ENCODE data around the gene LDB2. TPM values are rescaled to one million over a fixed set of nuclear protein-coding genes. Genes with fewer than 3 reads are reported as not detected.

LDB2 gene
- polyA plus RNA-seq, 3 donors: not detected

GRCh38 chr4:16790508-16790907 is 107.9 kb downstream of the LDB2 start:
- H3K79me2 ChIP-seq (ENCODE audit: insufficient read depth, low read length): no peaks in the 10 kb centered on the region
- no peak overlapping the region for H2AFZ ChIP-seq (ENCODE audit: insufficient read depth, low read depth, low read length, poor library complexity, severe bottlenecking)
- H3K27ac ChIP-seq (ENCODE audit: low read depth in 1 of 2, low read length in 2 of 2): no peak overlapping the region
- 100% methylated on average over 4 of the region's 8 CpGs for WGBS (ENCODE audit: insufficient coverage)
- DNase-seq: no peak
- H3K4me2 ChIP-seq (replicated peaks; ENCODE audit: extremely low read depth, low read length, poor library complexity, severe bottlenecking): no peak overlapping the region
- no peaks in the 10 kb centered on the region for H3K4me1 ChIP-seq (ENCODE audit: control insufficient read depth in 1 of 2, insufficient read depth in 2 of 2, low read length in 2 of 2)
- no peak overlapping the region for H3K4me3 Mint-ChIP-seq
- H3K27ac Mint-ChIP-seq: no peak overlapping the region
- intact Hi-C loops (cut with micrococcal nuclease): no loop called here
- H3K36me3 ChIP-seq (replicated peaks in 1 of 2; ENCODE audit: control insufficient read depth in 1 of 2, insufficient read depth in 2 of 2, low read length in 2 of 2): no peaks in the 10 kb centered on the region
- TF ChIP-seq CTCF (IDR thresholded peaks at IDR 0.05): no peak
- H3K9ac ChIP-seq (ENCODE audit: insufficient read depth, low read length, poor library complexity, severe bottlenecking): no peak overlapping the region
- H3K27me3 Mint-ChIP-seq (ENCODE audit: low read depth in 3 of 3): peaks cover 0 to 4% (median 3%) of the 10 kb centered on the region in 3 donors
- no peaks in the 10 kb centered on the region for H3K4me1 Mint-ChIP-seq
- no peaks in the 10 kb centered on the region for H3K36me3 Mint-ChIP-seq
- H3K9me3 ChIP-seq (replicated peaks in 1 of 2; ENCODE audit: control insufficient read depth in 1 of 2, insufficient read depth in 1 of 2, low read length in 2 of 2): no peaks in the 10 kb centered on the region
- no peak overlapping the region for H3K4me3 ChIP-seq (replicated peaks in 1 of 3; ENCODE audit: low read depth in 2 of 3, low read length in 3 of 3)
- no peaks in the 10 kb centered on the region for H4K20me1 ChIP-seq (ENCODE audit: insufficient read depth, low read length)
- no peaks in the 10 kb centered on the region for H3K27me3 ChIP-seq (ENCODE audit: control insufficient read depth in 2 of 2, insufficient read depth in 2 of 2, low read length in 2 of 2)
- peaks cover 0 to 2% (median 0%) of the 10 kb centered on the region in 7 donors for H3K9me3 Mint-ChIP-seq

- Histone ChIP-seq H3K4me1 (ENCODE audit: control insufficient read depth in 1 of 2, insufficient read depth in 2 of 2, low read length in 2 of 2) (no peaks in the 10 kb centered on the region), H3K27ac (ENCODE audit: low read depth in 1 of 2, low read length in 2 of 2) (no peak overlapping the region), H4K20me1 (ENCODE audit: insufficient read depth, low read length) (no peaks in the 10 kb centered on the region), H3K4me3 (replicated peaks in 1 of 3; ENCODE audit: low read depth in 2 of 3, low read length in 3 of 3) (no peak overlapping the region), H3K36me3 (replicated peaks in 1 of 2; ENCODE audit: control insufficient read depth in 1 of 2, insufficient read depth in 2 of 2, low read length in 2 of 2) (no peaks in the 10 kb centered on the region), H3K79me2 (ENCODE audit: insufficient read depth, low read length) (no peaks in the 10 kb centered on the region), H3K27me3 (ENCODE audit: control insufficient read depth in 2 of 2, insufficient read depth in 2 of 2, low read length in 2 of 2) (no peaks in the 10 kb centered on the region), H3K9me3 (replicated peaks in 1 of 2; ENCODE audit: control insufficient read depth in 1 of 2, insufficient read depth in 1 of 2, low read length in 2 of 2) (no peaks in the 10 kb centered on the region), H3K4me2 (replicated peaks; ENCODE audit: extremely low read depth, low read length, poor library complexity, severe bottlenecking) (no peak overlapping the region), H2AFZ (ENCODE audit: insufficient read depth, low read depth, low read length, poor library complexity, severe bottlenecking) (no peak overlapping the region), H3K9ac (ENCODE audit: insufficient read depth, low read length, poor library complexity, severe bottlenecking) (no peak overlapping the region)
- Mint-ChIP-seq H3K9me3 (peaks cover 0 to 2% (median 0%) of the 10 kb centered on the region in 7 donors), H3K36me3 (no peaks in the 10 kb centered on the region), H3K4me1 (no peaks in the 10 kb centered on the region), H3K27me3 (ENCODE audit: low read depth in 3 of 3) (peaks cover 0 to 5% (median 3%) of the 10 kb centered on the region in 3 donors), H3K4me3 (no peak overlapping the region), H3K27ac (no peak overlapping the region)
- DNase-seq: no peak
- intact Hi-C loops (cut with micrococcal nuclease): no loop called here
- 100% methylated on average over 1 of the region's 3 CpGs for WGBS (ENCODE audit: insufficient coverage)
- no peak for TF ChIP-seq CTCF (IDR thresholded peaks at IDR 0.05)
Observed at GRCh38 chr4:16788868-16789267, 109.6 kb downstream of the LDB2 start.

Measured in CD14-positive monocyte (primary cell).